ACC112 (cell line): Measurements from ENCODE around the gene SMIM33.

Experiments
- H2AFZ ChIP-seq: fragments of 200-600 bp; sonication (generic); one replicate; pipeline ENCODE4 v1.6.0; 2017; ENCODE audit warnings: antibody characterized with exemption, low read length; ENCODE audit not compliant: unreplicated experiment
- H3K27ac ChIP-seq: fragments of 200-600 bp; sonication (generic); 2 replicates; pipeline ENCODE4 v1.5.1; 2014; ENCODE audit warnings: low read depth, mild to moderate bottlenecking, antibody characterized with exemption, low read length, moderate library complexity
- H3K27me3 ChIP-seq: fragments of 200-600 bp; sonication (generic); 2 replicates; pipeline ENCODE4 v1.6.1; 2014; ENCODE audit warnings: mild to moderate bottlenecking, antibody characterized with exemption, low read length, moderate library complexity, mixed read lengths; ENCODE audit not compliant: insufficient read depth
- H3K36me3 ChIP-seq: fragments of 200-600 bp; sonication (generic); 2 replicates; pipeline ENCODE4 v1.6.1; 2016; ENCODE audit warnings: mild to moderate bottlenecking, antibody characterized with exemption, low read length, moderate library complexity, mixed read lengths; ENCODE audit not compliant: insufficient read depth
- H3K4me1 ChIP-seq: fragments of 200-600 bp; sonication (generic); one replicate; pipeline ENCODE4 v1.6.1; 2016; ENCODE audit warnings: low read length, mixed read lengths; ENCODE audit not compliant: insufficient read depth, unreplicated experiment, control insufficient read depth
- H3K4me3 ChIP-seq: fragments of 200-600 bp; sonication (generic); 2 replicates; pipeline ENCODE4 v1.5.1; 2014; ENCODE audit warnings: mild to moderate bottlenecking, low read depth, low read length
- H3K79me2 ChIP-seq: fragments of 200-600 bp; sonication (generic); one replicate; pipeline ENCODE4 v1.6.0; 2016; ENCODE audit warnings: low read length; ENCODE audit not compliant: control insufficient read depth, unreplicated experiment, insufficient read depth

Gene SMIM33

GRCh38 chr5:139443831-139444453 is 26.9 kb upstream of the SMIM33 start:
- H3K4me1 ChIP-seq = peaks cover 21% of the 10 kb centered on the region
- H3K27me3 ChIP-seq = no peaks in the 10 kb centered on the region
- H3K27ac ChIP-seq = peak overlapping the region; percentile 4; the same call in 1 of the 2 replicates
- no peak overlapping the region for H2AFZ ChIP-seq
- no peaks in the 10 kb centered on the region for H3K79me2 ChIP-seq
- H3K36me3 ChIP-seq = no peaks in the 10 kb centered on the region
- H3K4me3 ChIP-seq = no peak overlapping the region

- H3K4me3 ChIP-seq = no peak overlapping the region
- H3K79me2 ChIP-seq = no peaks in the 10 kb centered on the region
- no peaks in the 10 kb centered on the region for H3K27me3 ChIP-seq
- no peak overlapping the region for H3K27ac ChIP-seq
- no peaks in the 10 kb centered on the region for H3K36me3 ChIP-seq
- peaks cover 16% of the 10 kb centered on the region for H3K4me1 ChIP-seq
- H2AFZ ChIP-seq = no peak overlapping the region
Observed at GRCh38 chr5:139445325-139446170, 25.3 kb upstream of the SMIM33 start.

- Histone ChIP-seq H3K27me3 (no peaks in the 10 kb centered on the region), H3K4me1 (peaks cover 16% of the 10 kb centered on the region), H3K4me3 (no peak overlapping the region), H3K36me3 (no peaks in the 10 kb centered on the region), H3K27ac (no peak overlapping the region), H2AFZ (no peak overlapping the region), H3K79me2 (no peaks in the 10 kb centered on the region)
Observed at GRCh38 chr5:139446956-139447779, 23.6 kb upstream of the SMIM33 start.

- H3K36me3 ChIP-seq = no peaks in the 10 kb centered on the region
- H3K4me3 ChIP-seq = no peak overlapping the region
- no peak overlapping the region for H2AFZ ChIP-seq
- H3K27me3 ChIP-seq = no peaks in the 10 kb centered on the region
- H3K4me1 ChIP-seq = peaks cover 5% of the 10 kb centered on the region
- H3K79me2 ChIP-seq = no peaks in the 10 kb centered on the region
- no peak overlapping the region for H3K27ac ChIP-seq
Observed at GRCh38 chr5:139451176-139451575, 19.6 kb upstream of the SMIM33 start.

GRCh38 chr5:139451878-139452660 is 18.7 kb upstream of the SMIM33 start:
- H3K36me3 ChIP-seq = no peaks in the 10 kb centered on the region
- H3K4me3 ChIP-seq = no peak overlapping the region
- H2AFZ ChIP-seq = no peak overlapping the region
- no peak overlapping the region for H3K27ac ChIP-seq
- H3K27me3 ChIP-seq = no peaks in the 10 kb centered on the region
- H3K79me2 ChIP-seq = no peaks in the 10 kb centered on the region
- peaks cover 5% of the 10 kb centered on the region for H3K4me1 ChIP-seq

GRCh38 chr5:139453683-139454567 is 16.9 kb upstream of the SMIM33 start:
- Histone ChIP-seq H2AFZ (no peak overlapping the region), H3K36me3 (no peaks in the 10 kb centered on the region), H3K79me2 (no peaks in the 10 kb centered on the region), H3K27ac (no peak overlapping the region), H3K27me3 (no peaks in the 10 kb centered on the region), H3K4me1 (peaks cover 3% of the 10 kb centered on the region), H3K4me3 (no peak overlapping the region)

- Histone ChIP-seq H3K27ac (no peak overlapping the region), H3K4me3 (no peak overlapping the region), H3K27me3 (no peaks in the 10 kb centered on the region), H3K79me2 (no peaks in the 10 kb centered on the region), H2AFZ (no peak overlapping the region), H3K4me1 (peaks cover 11% of the 10 kb centered on the region), H3K36me3 (no peaks in the 10 kb centered on the region)
Observed at GRCh38 chr5:139454568-139455290, 16.1 kb upstream of the SMIM33 start.

- Histone ChIP-seq H3K79me2 (no peaks in the 10 kb centered on the region), H3K4me3 (no peak overlapping the region), H2AFZ (no peak overlapping the region), H3K36me3 (no peaks in the 10 kb centered on the region), H3K4me1 (peaks cover 21% of the 10 kb centered on the region), H3K27me3 (no peaks in the 10 kb centered on the region), H3K27ac (no peak overlapping the region)
Observed at GRCh38 chr5:139456776-139457175, 14.0 kb upstream of the SMIM33 start.

GRCh38 chr5:139457241-139457640 is 13.6 kb upstream of the SMIM33 start:
- no peak overlapping the region for H2AFZ ChIP-seq
- H3K27me3 ChIP-seq = no peaks in the 10 kb centered on the region
- H3K27ac ChIP-seq = no peak overlapping the region
- H3K36me3 ChIP-seq = no peaks in the 10 kb centered on the region
- H3K79me2 ChIP-seq = no peaks in the 10 kb centered on the region
- no peak overlapping the region for H3K4me3 ChIP-seq
- H3K4me1 ChIP-seq = peaks cover 26% of the 10 kb centered on the region
